ENCODE data around the gene MINDY2.

GRCh38 chr15:58867926-58868325, 96.8 kb downstream of the MINDY2 start:
- TF ChIP-seq RAD21 (IDR thresholded peaks at IDR 0.05) = no peak
- no peak for TF ChIP-seq CTCF (IDR thresholded peaks at IDR 0.05; ENCODE audit: low read depth, low read length, missing input control)
- TF ChIP-seq SP1 (IDR thresholded peaks at IDR 0.05) = no peak
- TF ChIP-seq, protein P1, sequence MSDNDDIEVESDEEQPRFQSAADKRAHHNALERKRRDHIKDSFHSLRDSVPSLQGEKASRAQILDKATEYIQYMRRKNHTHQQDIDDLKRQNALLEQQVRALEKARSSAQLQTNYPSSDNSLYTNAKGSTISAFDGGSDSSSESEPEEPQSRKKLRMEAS (IDR thresholded peaks at IDR 0.05) = no peak
- TF ChIP-seq, protein P2, sequence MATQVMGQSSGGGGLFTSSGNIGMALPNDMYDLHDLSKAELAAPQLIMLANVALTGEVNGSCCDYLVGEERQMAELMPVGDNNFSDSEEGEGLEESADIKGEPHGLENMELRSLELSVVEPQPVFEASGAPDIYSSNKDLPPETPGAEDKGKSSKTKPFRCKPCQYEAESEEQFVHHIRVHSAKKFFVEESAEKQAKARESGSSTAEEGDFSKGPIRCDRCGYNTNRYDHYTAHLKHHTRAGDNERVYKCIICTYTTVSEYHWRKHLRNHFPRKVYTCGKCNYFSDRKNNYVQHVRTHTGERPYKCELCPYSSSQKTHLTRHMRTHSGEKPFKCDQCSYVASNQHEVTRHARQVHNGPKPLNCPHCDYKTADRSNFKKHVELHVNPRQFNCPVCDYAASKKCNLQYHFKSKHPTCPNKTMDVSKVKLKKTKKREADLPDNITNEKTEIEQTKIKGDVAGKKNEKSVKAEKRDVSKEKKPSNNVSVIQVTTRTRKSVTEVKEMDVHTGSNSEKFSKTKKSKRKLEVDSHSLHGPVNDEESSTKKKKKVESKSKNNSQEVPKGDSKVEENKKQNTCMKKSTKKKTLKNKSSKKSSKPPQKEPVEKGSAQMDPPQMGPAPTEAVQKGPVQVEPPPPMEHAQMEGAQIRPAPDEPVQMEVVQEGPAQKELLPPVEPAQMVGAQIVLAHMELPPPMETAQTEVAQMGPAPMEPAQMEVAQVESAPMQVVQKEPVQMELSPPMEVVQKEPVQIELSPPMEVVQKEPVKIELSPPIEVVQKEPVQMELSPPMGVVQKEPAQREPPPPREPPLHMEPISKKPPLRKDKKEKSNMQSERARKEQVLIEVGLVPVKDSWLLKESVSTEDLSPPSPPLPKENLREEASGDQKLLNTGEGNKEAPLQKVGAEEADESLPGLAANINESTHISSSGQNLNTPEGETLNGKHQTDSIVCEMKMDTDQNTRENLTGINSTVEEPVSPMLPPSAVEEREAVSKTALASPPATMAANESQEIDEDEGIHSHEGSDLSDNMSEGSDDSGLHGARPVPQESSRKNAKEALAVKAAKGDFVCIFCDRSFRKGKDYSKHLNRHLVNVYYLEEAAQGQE (IDR thresholded peaks at IDR 0.05) = no peak
- TF ChIP-seq EGR1 (IDR thresholded peaks at IDR 0.05; ENCODE audit: low read depth in 2 of 2) = no peak
- no peak for TF ChIP-seq FOXA1 (IDR thresholded peaks at IDR 0.05)

Data from liver (tissue), 3 donors.